Left renal cortex interstitium (tissue), 4 donors: ENCODE data around the gene NAXD. TPM values are rescaled to one million over a fixed set of nuclear protein-coding genes. Genes with fewer than 3 reads are reported as not detected.
"Not testable (repeated sequence)": the region's sequence is repeated elsewhere in the genome, so short reads cannot be mapped to it uniquely, and the experiment has no call there.

Experiments
- DNase-seq, 4 donors: peaks; one replicate each; pipeline ENCODE4 v3.0.0-alpha.2; 2013; ENCODE audit warnings: low read depth in 4 of 4, low spot score in 2 of 4, missing footprints in 1 of 4
- polyA plus RNA-seq, 4 donors: library from polyadenylated mRNA; unstranded; fragments of 120-200 nt; gene quantifications; one replicate each; pipeline ENCODE4 v1.2.1, GENCODE V29; 2013; ENCODE audit not compliant: insufficient read length in 4 of 4

Gene NAXD
- 10 to 100 TPM; 42.0 to 48.5 (median 46.2) TPM for polyA plus RNA-seq

- peak in 3 of 4 donors; percentile 76 to 87 (median 79) for DNase-seq
These were observed at the start of gene NAXD for GRCh38 chr13:110615322-110616102. Gene NAXD, plus strand, starts transcription at chr13:110615545. Its CDS starts 57 bp downstream, at chr13:110615602.

- DNase-seq = no peak
These were observed 49.2 kb upstream of the NAXD start for GRCh38 chr13:110566171-110566570.

GRCh38 chr13:110568612-110569011 lies 46.7 kb upstream of the NAXD start:
- no peak for DNase-seq

GRCh38 chr13:110569962-110570361 lies 45.4 kb upstream of the NAXD start:
- DNase-seq = not testable (repeated sequence)

- DNase-seq = no peak
These were observed 44.5 kb upstream of the NAXD start for GRCh38 chr13:110570886-110571285.

GRCh38 chr13:110571896-110572777 lies 43.2 kb upstream of the NAXD start:
- DNase-seq = no peak

GRCh38 chr13:110572778-110573118 lies 42.6 kb upstream of the NAXD start:
- no peak for DNase-seq

GRCh38 chr13:110574161-110574560 lies 41.2 kb upstream of the NAXD start:
- no peak for DNase-seq

- no peak for DNase-seq
These were observed 39.8 kb upstream of the NAXD start for GRCh38 chr13:110575322-110576069.

GRCh38 chr13:110576070-110576394 lies 39.3 kb upstream of the NAXD start:
- DNase-seq = no peak

- no peak for DNase-seq
These were observed 38.4 kb upstream of the NAXD start for GRCh38 chr13:110576736-110577476.

- no peak for DNase-seq
These were observed 37.0 kb upstream of the NAXD start for GRCh38 chr13:110578363-110578762.

GRCh38 chr13:110580800-110581199 lies 34.5 kb upstream of the NAXD start:
- DNase-seq = no peak

GRCh38 chr13:110581506-110582185 lies 33.7 kb upstream of the NAXD start:
- no peak for DNase-seq

GRCh38 chr13:110582421-110582954 lies 32.9 kb upstream of the NAXD start:
- no peak for DNase-seq

- DNase-seq = no peak
These were observed 32.0 kb upstream of the NAXD start for GRCh38 chr13:110583178-110583865.

- DNase-seq = no peak
These were observed 25.5 kb upstream of the NAXD start for GRCh38 chr13:110589793-110590390.

GRCh38 chr13:110590577-110590976 lies 24.8 kb upstream of the NAXD start:
- no peak for DNase-seq

GRCh38 chr13:110592665-110593064 lies 22.7 kb upstream of the NAXD start:
- DNase-seq = no peak
